H9 (cell line): ENCODE results near the gene EXPH5. TPM values are rescaled to one million over a fixed set of nuclear protein-coding genes. Genes with fewer than 3 reads are reported as not detected.

Source experiments
- DNase-seq: peaks from one replicate; pipeline ENCODE4 v3.0.0-alpha.2; 2017
- H2AFZ ChIP-seq: one replicate; pipeline ENCODE4 v1.6.1; 2013; ENCODE audit warnings: mild to moderate bottlenecking, low read length, control low read depth, moderate library complexity
- H2AK5ac ChIP-seq: 2 replicates; pipeline ENCODE4 v1.6.1; 2013; ENCODE audit warnings: low read length, control low read depth, mixed read lengths; ENCODE audit not compliant: insufficient read length
- H2BK120ac ChIP-seq: one replicate; pipeline ENCODE4 v1.6.1; 2013; ENCODE audit warnings: low read depth, mild to moderate bottlenecking, low read length, control low read depth, inconsistent platforms; ENCODE audit not compliant: poor library complexity, severe bottlenecking
- H2BK12ac ChIP-seq: 2 replicates; pipeline ENCODE4 v1.6.1; 2013; ENCODE audit warnings: low read length, control low read depth, mixed read lengths, low read depth; ENCODE audit not compliant: insufficient read length
- H2BK15ac ChIP-seq: 2 replicates; pipeline ENCODE4 v1.6.1; 2013; ENCODE audit warnings: low read depth, low read length, control low read depth
- H2BK20ac ChIP-seq: one replicate; pipeline ENCODE4 v1.6.1; 2013; ENCODE audit warnings: low read depth, mild to moderate bottlenecking, low read length, control low read depth, inconsistent platforms; ENCODE audit not compliant: poor library complexity, severe bottlenecking
- H2BK5ac ChIP-seq: 2 replicates; pipeline ENCODE4 v1.6.1; 2013; ENCODE audit warnings: low read length, control low read depth, mixed read lengths; ENCODE audit not compliant: insufficient read length
- H3K14ac ChIP-seq: 2 replicates; pipeline ENCODE4 v1.6.1; 2013; ENCODE audit warnings: low read length, control low read depth; ENCODE audit not compliant: insufficient read depth
- H3K18ac ChIP-seq: 2 replicates; pipeline ENCODE4 v1.6.1; 2013; ENCODE audit warnings: low read depth, mild to moderate bottlenecking, mixed read lengths, low read length, control low read depth; ENCODE audit not compliant: insufficient read length
- H3K23ac ChIP-seq: 2 replicates; pipeline ENCODE4 v1.6.1; 2013; ENCODE audit warnings: low read length, control low read depth, mixed read lengths, low read depth; ENCODE audit not compliant: insufficient read length
- H3K23me2 ChIP-seq: 2 replicates; pipeline ENCODE4 v1.6.1; 2013; ENCODE audit warnings: low read depth, mild to moderate bottlenecking, mixed read lengths, low read length, control low read depth; ENCODE audit not compliant: insufficient read length, poor library complexity, severe bottlenecking
- H3K27ac ChIP-seq: 2 replicates; pipeline ENCODE4 v1.5.1; 2013; ENCODE audit warnings: low read length, control low read depth, mixed read lengths, low read depth; ENCODE audit not compliant: insufficient read length
- H3K27me3 ChIP-seq: 2 replicates; pipeline ENCODE4 v1.6.1; 2013; ENCODE audit warnings: low read length, control low read depth, inconsistent platforms; ENCODE audit not compliant: insufficient read depth
- H3K4ac ChIP-seq: 2 replicates; pipeline ENCODE4 v1.6.1; 2013; ENCODE audit warnings: low read depth, mild to moderate bottlenecking, control low read depth, inconsistent platforms, low read length, moderate library complexity
- H3K4me1 ChIP-seq: 2 replicates; pipeline ENCODE4 v1.6.1; 2013; ENCODE audit warnings: low read length, control low read depth, inconsistent platforms; ENCODE audit not compliant: insufficient read depth
- H3K4me2 ChIP-seq: 2 replicates; pipeline ENCODE4 v1.6.1; 2013; ENCODE audit warnings: low read length, control low read depth, mixed read lengths; ENCODE audit not compliant: insufficient read length, insufficient read depth
- H3K56ac ChIP-seq: 2 replicates; pipeline ENCODE4 v1.6.1; 2013; ENCODE audit warnings: low read depth, mild to moderate bottlenecking, mixed read lengths, low read length, control low read depth; ENCODE audit not compliant: insufficient read length
- H3K79me1 ChIP-seq: 2 replicates; pipeline ENCODE4 v1.6.1; 2013; ENCODE audit warnings: low read depth, mild to moderate bottlenecking, moderate library complexity, low read length, control low read depth, inconsistent platforms; ENCODE audit not compliant: insufficient read depth, poor library complexity, severe bottlenecking
- H3K79me2 ChIP-seq: 2 replicates; pipeline ENCODE4 v1.6.1; 2013; ENCODE audit warnings: low read length, control low read depth, inconsistent platforms; ENCODE audit not compliant: insufficient read depth
- H3K9ac ChIP-seq: 2 replicates; pipeline ENCODE4 v1.6.1; 2013; ENCODE audit warnings: low read length, control low read depth, mixed read lengths; ENCODE audit not compliant: insufficient read length; ENCODE audit errors: extremely low read depth
- H3K9me3 ChIP-seq: one replicate; pipeline ENCODE4 v1.6.1; 2013; ENCODE audit warnings: low read depth, low read length, inconsistent platforms; ENCODE audit not compliant: control insufficient read depth
- H3T11ph ChIP-seq: one replicate; pipeline ENCODE4 v1.6.1; 2013; ENCODE audit warnings: mild to moderate bottlenecking, low read length, control low read depth, inconsistent platforms
- H4K20me1 ChIP-seq: one replicate; pipeline ENCODE4 v1.6.1; 2013; ENCODE audit not compliant: control insufficient read depth, insufficient read length, insufficient read depth
- H4K5ac ChIP-seq: 2 replicates; pipeline ENCODE4 v1.6.1; 2013; ENCODE audit warnings: low read depth, mild to moderate bottlenecking, mixed read lengths, low read length, control low read depth; ENCODE audit not compliant: insufficient read length
- H4K8ac ChIP-seq: replicated peaks from 2 replicates; pipeline ENCODE4 v1.6.1; 2013; ENCODE audit warnings: low read length, control low read depth, mixed read lengths, low read depth; ENCODE audit not compliant: insufficient read length
- H4K91ac ChIP-seq: 2 replicates; pipeline ENCODE4 v1.6.1; 2013; ENCODE audit warnings: low read depth, mild to moderate bottlenecking, moderate library complexity, mixed read lengths, low read length, control low read depth; ENCODE audit not compliant: insufficient read length
- H3K27ac Mint-ChIP-seq, 3 experiments: 2 replicates in 2 of 3; 3 replicates in 1 of 3; pipeline ENCODE4 v1.8.0; 2020 to 2021; ENCODE audit warnings: mixed read lengths in 3 of 3, mild to moderate bottlenecking in 1 of 3, moderate library complexity in 1 of 3
- H3K27me3 Mint-ChIP-seq: 2 replicates; pipeline ENCODE4 v1.8.0; 2021; ENCODE audit warnings: low read depth, mild to moderate bottlenecking, moderate library complexity, mixed read lengths
- H3K36me3 Mint-ChIP-seq, 3 experiments: 2 replicates in 2 of 3; 3 replicates in 1 of 3; pipeline ENCODE4 v1.8.0; 2020 to 2021; ENCODE audit warnings: low read depth in 3 of 3, mixed read lengths in 3 of 3; ENCODE audit not compliant: insufficient read depth in 1 of 3
- H3K4me1 Mint-ChIP-seq, 2 experiments: 2 replicates each; pipeline ENCODE4 v1.8.0; 2020; ENCODE audit warnings: mixed read lengths in 2 of 2
- H3K4me3 Mint-ChIP-seq, 2 experiments: 2 replicates in 1 of 2; 3 replicates in 1 of 2; pipeline ENCODE4 v1.8.0; 2020 to 2021; ENCODE audit warnings: mild to moderate bottlenecking in 2 of 2, mixed read lengths in 2 of 2, moderate library complexity in 1 of 2
- H3K9me3 Mint-ChIP-seq, 2 experiments: 2 replicates in 1 of 2; 3 replicates in 1 of 2; pipeline ENCODE4 v1.8.0; 2020; ENCODE audit warnings: mild to moderate bottlenecking in 2 of 2, mixed read lengths in 2 of 2, moderate library complexity in 1 of 2
- CTCF ChIP-seq: fragments of 200-600 bp; sonication (generic); conservative IDR thresholded peaks from 3 replicates; pipeline ENCODE4 v1.8.0; 2021; ENCODE audit warnings: antibody characterized with exemption, mild to moderate bottlenecking
- total RNA-seq: library from RNA; stranded (reverse); gene quantifications from 2 replicates; pipeline ENCODE4 v1.2.1, GENCODE V29; 2021

EXPH5 gene
- total RNA-seq, 1 experiment from 2014 or later, result 3.1 TPM

GRCh38 chr11:108580043-108580442 lies 13.5 kb downstream of the EXPH5 start:
- no peak overlapping the region for H3K4me3 Mint-ChIP-seq
- Histone ChIP-seq H3K9me3 (no peaks in the 10 kb centered on the region), H2BK12ac (no peak overlapping the region), H2AFZ (no peak overlapping the region), H3K14ac (no peak overlapping the region), H3K56ac (no peak overlapping the region), H3K9ac (no peak overlapping the region), H2AK5ac (no peak overlapping the region), H3K18ac (no peak overlapping the region), H2BK120ac (no peak overlapping the region), H3K27ac (no peak overlapping the region), H3K79me1 (no peaks in the 10 kb centered on the region), H3K79me2 (no peaks in the 10 kb centered on the region), H2BK5ac (no peak overlapping the region), H4K8ac (no peak overlapping the region), H3K4ac (no peak overlapping the region), H3K4me1 (no peaks in the 10 kb centered on the region; the same call in 1 of the 2 replicates), H3T11ph (no peak overlapping the region), H2BK20ac (no peak overlapping the region), H3K23ac (no peak overlapping the region), H3K23me2 (no peaks in the 10 kb centered on the region), H3K4me2 (no peak overlapping the region), H2BK15ac (no peak overlapping the region), H4K20me1 (no peaks in the 10 kb centered on the region), H4K91ac (no peak overlapping the region), H4K5ac (no peak overlapping the region), H3K27me3 (no peaks in the 10 kb centered on the region)
- no peak for TF ChIP-seq CTCF
- H3K4me1 Mint-ChIP-seq, result peaks cover 2 to 3% of the 10 kb centered on the region in 2 experiments; a peak in 1 of 4 replicates
- no peaks in the 10 kb centered on the region; a peak in 1 of 7 replicates for H3K36me3 Mint-ChIP-seq
- no peaks in the 10 kb centered on the region for H3K27me3 Mint-ChIP-seq
- H3K27ac Mint-ChIP-seq, result no peak overlapping the region
- no peak for DNase-seq
- H3K9me3 Mint-ChIP-seq, result peaks cover 0 to under 1% of the 10 kb centered on the region in 2 experiments; a peak in 3 of 5 replicates
